ENCODE results near the gene MOGAT3.

The MOGAT3 gene

GRCh38 chr7:101170617-101171441 is 30.0 kb downstream of the MOGAT3 start:
- no peak overlapping the region for H3K4me3 ChIP-seq
- DNase-seq (ENCODE audit: low spot score), result no peak

GRCh38 chr7:101169838-101170551 is 30.8 kb downstream of the MOGAT3 start:
- peak; percentile 91 for TF ChIP-seq CTCF (IDR thresholded peaks at IDR 0.05)
- Histone ChIP-seq H3K27ac (no peak overlapping the region), H3K4me3 (no peak overlapping the region)
- peak; percentile 78 for DNase-seq (ENCODE audit: low spot score)

More at GRCh38 chr7:101170617-101171441, 30.0 kb downstream of the MOGAT3 start:
- H3K27ac ChIP-seq, result no peak overlapping the region
- no peak for TF ChIP-seq CTCF (IDR thresholded peaks at IDR 0.05)

- H3K27ac ChIP-seq, result no peak overlapping the region
- no peak for DNase-seq (ENCODE audit: low spot score)
- no peak overlapping the region for H3K4me3 ChIP-seq
- TF ChIP-seq CTCF (IDR thresholded peaks at IDR 0.05), result no peak
These were observed 31.6 kb downstream of the MOGAT3 start for GRCh38 chr7:101169110-101169837.

- DNase-seq (ENCODE audit: low spot score), result no peak
- no peak overlapping the region for H3K27ac ChIP-seq
- TF ChIP-seq CTCF (IDR thresholded peaks at IDR 0.05), result no peak
- H3K4me3 ChIP-seq, result no peak overlapping the region
These were observed 32.3 kb downstream of the MOGAT3 start for GRCh38 chr7:101168412-101169049.

GRCh38 chr7:101167645-101168411 is 33.0 kb downstream of the MOGAT3 start:
- no peak for DNase-seq (ENCODE audit: low spot score)
- H3K27ac ChIP-seq, result no peak overlapping the region
- TF ChIP-seq CTCF (IDR thresholded peaks at IDR 0.05), result no peak

More at GRCh38 chr7:101167645-101168411, 33.0 kb downstream of the MOGAT3 start:
- no peak overlapping the region for H3K4me3 ChIP-seq

Measured in coronary artery (tissue), 2 donors.